ENCODE measurements around the gene PLCL2. TPM values are rescaled to one million over a fixed set of nuclear protein-coding genes. Genes with fewer than 3 reads are reported as not detected.

Gene PLCL2
- total and polyA plus RNA-seq, 10 of the 15 experiments (the other 5 are each of a cell fraction or from before 2014, with no cell fraction given) = 7.5 to 37.3 (median 21.7) TPM

DNA sequence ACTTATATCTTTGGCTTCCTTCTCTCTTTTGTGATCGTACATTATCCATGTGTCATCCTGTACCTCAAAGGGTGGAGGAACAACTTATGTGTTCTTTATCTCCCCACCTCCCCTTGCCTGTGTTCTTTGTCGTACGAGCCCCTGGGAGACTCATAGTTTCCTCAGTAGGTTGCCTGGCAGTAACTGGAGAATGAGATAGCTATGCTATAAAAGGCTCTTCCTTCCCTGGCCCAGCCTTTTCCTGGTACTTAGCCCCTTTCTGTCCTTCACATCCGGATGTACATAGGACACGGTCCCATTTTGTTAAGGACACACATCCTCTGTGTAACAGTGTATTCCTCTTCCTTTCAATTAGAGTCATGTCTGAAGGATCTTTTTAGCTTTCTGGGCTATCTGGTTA lies 32.1 kb downstream of the PLCL2 start:
- no peak overlapping the region for H2AFZ ChIP-seq (ENCODE audit: control insufficient read depth, low read depth, low read length)
- ATAC-seq = no peak
- no peak for FAIRE-seq
- peaks cover 35% of the 10 kb centered on the region for H3K4me1 ChIP-seq (ENCODE audit: control insufficient read depth, insufficient read depth, low read length)
- no peak overlapping the region for H3K4me3 ChIP-seq
- ChIA-PET POLR2A (interaction anchor here (0.8 to 1.5 kb wide), 5 partner anchors 8 to 109 kb away, joined by 3 to 5 read pairs (median 4); no protein-coding TSS in a partner anchor), RAD21 (ENCODE audit: unreplicated experiment) (interaction anchor here (0.6 to 6.1 kb wide), 14 partner anchors 9 to 332 kb away, joined by 3 to 40 read pairs (median 4); partner anchors contain the start of gene PLCL2), CTCF (interaction anchor here (0.6 to 5.7 kb wide), 9 partner anchors 11 to 274 kb away, joined by 3 to 52 read pairs (median 4); partner anchors contain the start of gene PLCL2), SMC1A (ENCODE audit: uncharacterized antibody, unreplicated experiment) (interaction anchor here (0.8 to 7.3 kb wide), 13 partner anchors 10 to 277 kb away, joined by 3 to 51 read pairs (median 4); partner anchors contain the start of gene PLCL2)
- no peaks in the 10 kb centered on the region for H3K36me3 ChIP-seq (ENCODE audit: control insufficient read depth in 2 of 2, insufficient read depth in 2 of 2, low read length in 1 of 2)
- intact Hi-C loops (cut with micrococcal nuclease; ENCODE audit: unreplicated experiment) = no loop called here
- no peak overlapping the region for H3K9ac ChIP-seq (ENCODE audit: control insufficient read depth, insufficient read depth, low read length)
- peak overlapping the region; percentile 28 for H3K27ac ChIP-seq (ENCODE audit: control insufficient read depth, insufficient read depth)
- H3K9me3 ChIP-seq (replicated peaks; ENCODE audit: control insufficient read depth, insufficient read depth, low read length) = no peaks in the 10 kb centered on the region; the same call in 1 of the 3 replicates
- H4K20me1 ChIP-seq (ENCODE audit: control insufficient read depth, insufficient read depth) = no peaks in the 10 kb centered on the region
- TF ChIP-seq NRF1 (conservative IDR thresholded peaks at IDR 0.05; ENCODE audit: low read depth, low read length) (no peak), POLR2A (IDR thresholded peaks at IDR 0.05; ENCODE audit: low read depth, low read length) (no peak), SMAD1 (IDR thresholded peaks at IDR 0.05; ENCODE audit: low read depth, partially characterized antibody) (no peak), KDM1A (IDR thresholded peaks at IDR 0.05; ENCODE audit: borderline replicate concordance) (no peak), ZNF274 (IDR thresholded peaks at IDR 0.05; ENCODE audit: insufficient read depth, insufficient read length) (no peak), SUZ12 (IDR thresholded peaks at IDR 0.05; ENCODE audit: unreplicated experiment) (no peak), NR2F1 (conservative IDR thresholded peaks at IDR 0.05) (no peak), KAT2A (conservative IDR thresholded peaks at IDR 0.05; ENCODE audit: control insufficient read depth, low read depth, low read length) (no peak)
- TF ChIP-seq, protein P1, sequence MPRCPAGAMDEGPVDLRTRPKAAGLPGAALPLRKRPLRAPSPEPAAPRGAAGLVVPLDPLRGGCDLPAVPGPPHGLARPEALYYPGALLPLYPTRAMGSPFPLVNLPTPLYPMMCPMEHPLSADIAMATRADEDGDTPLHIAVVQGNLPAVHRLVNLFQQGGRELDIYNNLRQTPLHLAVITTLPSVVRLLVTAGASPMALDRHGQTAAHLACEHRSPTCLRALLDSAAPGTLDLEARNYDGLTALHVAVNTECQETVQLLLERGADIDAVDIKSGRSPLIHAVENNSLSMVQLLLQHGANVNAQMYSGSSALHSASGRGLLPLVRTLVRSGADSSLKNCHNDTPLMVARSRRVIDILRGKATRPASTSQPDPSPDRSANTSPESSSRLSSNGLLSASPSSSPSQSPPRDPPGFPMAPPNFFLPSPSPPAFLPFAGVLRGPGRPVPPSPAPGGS (IDR thresholded peaks at IDR 0.05; ENCODE audit: borderline replicate concordance, insufficient read depth, low read depth, low read length, poor library complexity, severe bottlenecking) = no peak
- WGBS (ENCODE audit: insufficient coverage, insufficient replicate concordance, low lambda C conversion rate, missing lambda C conversion rate) = 46% methylated on average over 5 of the region's 5 CpGs
- in situ Hi-C loops (cut with MboI) = loop anchor here (25.0 kb wide), 1 partner anchor 1555 kb away; no protein-coding TSS in a partner anchor
- peaks cover 94% of the 10 kb centered on the region for H3K79me2 ChIP-seq (ENCODE audit: control insufficient read depth, insufficient read depth, low read length)
- no peaks in the 10 kb centered on the region for H3K27me3 ChIP-seq (replicated peaks in 1 of 2; ENCODE audit: control insufficient read depth in 2 of 2, insufficient read depth in 2 of 2, low read length in 1 of 2)
- no TSS peak for BruUV-seq (replicated peaks)
- no peak overlapping the region; the same call in 1 of the 2 replicates for H3K4me2 ChIP-seq (ENCODE audit: control insufficient read depth, insufficient read depth)
- DNase-seq (ENCODE audit: low read depth, low spot score) = no peak

All from GM12878 (cell line).